SK-N-SH (cell line): ENCODE measurements around the gene TECPR1. TPM values are rescaled to one million over a fixed set of nuclear protein-coding genes. Genes with fewer than 3 reads are reported as not detected.

ENCODE experiments used
- CTCF ChIA-PET: fragments of 300-600, 350-600 bp; formaldehyde crosslinking; extraction: SDS; loops from one replicate; lab custom pipeline; 2021; lab: Yijun Ruan, JAX
- POLR2A ChIA-PET: fragments of 350-600 bp; sonication (Branson Sonifier 250); formaldehyde crosslinking; extraction: SDS; loops from one replicate; lab custom pipeline; 2020; ENCODE audit warnings: antibody characterized with exemption, inconsistent platforms; lab: Yijun Ruan, JAX
- DNase-seq: peaks from one replicate; pipeline ENCODE4 v3.0.0; 2012
- H2AFZ ChIP-seq: fragments of 200-600 bp; sonication (generic); 2 replicates; pipeline ENCODE4 v1.8.1; 2016; ENCODE audit warnings: antibody characterized with exemption, mild to moderate bottlenecking, low read depth
- H3F3A ChIP-seq: fragments of 200-600 bp; sonication (generic); replicated peaks from 2 replicates; pipeline ENCODE3; 2016; ENCODE audit warnings: antibody characterized with exemption, mild to moderate bottlenecking; ENCODE audit not compliant: insufficient read depth
- H3K27ac ChIP-seq, 2 experiments: fragments of 200-500 bp in 1 of 2; fragments of 200-600 bp in 1 of 2; sonication (Bioruptor generic) in 1 of 2; sonication (generic), shearing (Covaris generic) in 1 of 2; 2 replicates each; pipeline versions ENCODE4 v1.5.1 to v1.6.1; 2014 to 2016; ENCODE audit warnings: low read depth in 2 of 2, inconsistent platforms in 1 of 2, low read length in 1 of 2, mild to moderate bottlenecking in 1 of 2, mixed read lengths in 1 of 2
- H3K27me3 ChIP-seq: fragments of 200-600 bp; sonication (generic), shearing (Covaris generic); 2 replicates; pipeline ENCODE4 v1.6.1; 2016; ENCODE audit warnings: mixed run types; ENCODE audit not compliant: insufficient read depth
- H3K36me3 ChIP-seq, 2 experiments: fragments of 200-500 bp in 1 of 2; fragments of 200-600 bp in 1 of 2; sonication (Bioruptor generic) in 1 of 2; sonication (generic) in 1 of 2; replicated peaks in 1 of 2; 2 replicates each; pipeline versions ENCODE3 to v1.5.1; 2014 to 2016; ENCODE audit warnings: low read length in 1 of 2, mild to moderate bottlenecking in 1 of 2; ENCODE audit not compliant: insufficient read depth in 2 of 2, control insufficient read depth in 1 of 2
- H3K4me1 ChIP-seq, 2 experiments: fragments of 200-500 bp in 1 of 2; fragments of 200-600 bp in 1 of 2; sonication (Bioruptor generic) in 1 of 2; sonication (generic), shearing (Covaris generic) in 1 of 2; 2 replicates each; pipeline versions ENCODE4 v1.5.1 to v1.6.1; 2014 to 2016; ENCODE audit warnings: low read depth in 1 of 2, low read length in 1 of 2, mixed run types in 1 of 2; ENCODE audit not compliant: insufficient read depth in 2 of 2, control insufficient read depth in 1 of 2
- H3K4me2 ChIP-seq: fragments of 200-600 bp; sonication (generic), shearing (Covaris generic); 2 replicates; pipeline ENCODE4 v1.6.1; 2017; ENCODE audit warnings: mixed run types
- H3K4me3 ChIP-seq, 2 experiments: fragments of 200-500 bp in 1 of 2; fragments of 200-600 bp in 1 of 2; sonication (Bioruptor generic) in 1 of 2; sonication (generic), shearing (Covaris generic) in 1 of 2; 2 replicates each; pipeline versions ENCODE4 v1.5.1 to v1.8.1; 2014 to 2016; ENCODE audit warnings: low read depth in 2 of 2, inconsistent platforms in 1 of 2, low read length in 1 of 2, mild to moderate bottlenecking in 1 of 2, mixed read lengths in 1 of 2, moderate library complexity in 1 of 2
- H3K79me2 ChIP-seq: fragments of 200-600 bp; sonication (generic); 2 replicates; pipeline ENCODE4 v1.8.1; 2017; ENCODE audit warnings: mild to moderate bottlenecking; ENCODE audit not compliant: insufficient read depth
- H3K9ac ChIP-seq: fragments of 200-600 bp; sonication (generic); 2 replicates; pipeline ENCODE4 v1.6.1; 2017; ENCODE audit warnings: mixed run types
- H3K9me2 ChIP-seq: fragments of 200-600 bp; sonication (generic); 2 replicates; pipeline ENCODE4 v1.6.1; 2017; ENCODE audit warnings: mixed run types
- H3K9me3 ChIP-seq: fragments of 200-600 bp; sonication (generic); 2 replicates; pipeline ENCODE4 v1.6.1; 2017; ENCODE audit warnings: mixed run types, mild to moderate bottlenecking, moderate library complexity
- H4K20me1 ChIP-seq: fragments of 200-600 bp; sonication (generic); 2 replicates; pipeline ENCODE4 v1.6.1; 2017; ENCODE audit warnings: mild to moderate bottlenecking, mixed run types; ENCODE audit not compliant: insufficient read depth
- ELF1 ChIP-seq: IDR thresholded peaks from 2 replicates; pipeline ENCODE4 v1.4.0; 2012
- FOXJ3 ChIP-seq: sonication (generic); formaldehyde crosslinking; IDR thresholded peaks from 2 replicates; pipeline ENCODE4 v1.5.1; 2020; ENCODE audit warnings: mild to moderate bottlenecking, missing genetic modification reagents
- FOXM1 ChIP-seq: IDR thresholded peaks from 2 replicates; pipeline ENCODE4 v1.4.0; 2012; ENCODE audit warnings: low read depth, mild to moderate bottlenecking
- GABPA ChIP-seq: IDR thresholded peaks from 2 replicates; pipeline ENCODE4 v1.4.0; 2012; ENCODE audit warnings: low read depth, mild to moderate bottlenecking
- JUND ChIP-seq: IDR thresholded peaks from 2 replicates; pipeline ENCODE4 v1.4.0; 2012
- MEF2A ChIP-seq: IDR thresholded peaks from 2 replicates; pipeline ENCODE4 v1.4.0; 2012; ENCODE audit warnings: low read depth, borderline replicate concordance
- NRF1 ChIP-seq: IDR thresholded peaks from 2 replicates; pipeline ENCODE4 v1.6.1; 2012; ENCODE audit warnings: low read depth, mild to moderate bottlenecking, low read length
- PBX3 ChIP-seq: IDR thresholded peaks from 2 replicates; pipeline ENCODE4; 2012
- POLR2AphosphoS5 ChIP-seq: IDR thresholded peaks from 2 replicates; pipeline ENCODE4 v1.6.1; 2012; ENCODE audit warnings: low read depth, low read length
- RFX5 ChIP-seq: IDR thresholded peaks from 2 replicates; pipeline ENCODE4 v1.6.1; 2012; ENCODE audit warnings: mild to moderate bottlenecking, improper control_type of control experiment, low read length
- SIN3A ChIP-seq: IDR thresholded peaks from 2 replicates; pipeline ENCODE4 v1.6.1; 2012; ENCODE audit warnings: low read depth, mild to moderate bottlenecking, low read length, moderate library complexity, borderline replicate concordance
- TAF1 ChIP-seq: IDR thresholded peaks from 2 replicates; pipeline ENCODE4 v1.6.1; 2012; ENCODE audit warnings: low read depth, mild to moderate bottlenecking, low read length, moderate library complexity, borderline replicate concordance
- TCF12 ChIP-seq: IDR thresholded peaks from 2 replicates; pipeline ENCODE4 v1.4.0; 2012
- ZBTB33 ChIP-seq: IDR thresholded peaks from 2 replicates; pipeline ENCODE4 v1.4.0; 2012; ENCODE audit warnings: low read depth, borderline replicate concordance
- WGBS: methylation state at CpG from one replicate; pipeline ENCODE4 v1.1.6; 2017; ENCODE audit warnings: low lambda C conversion rate; 5-methylcytosine and 5-hydroxymethylcytosine counted together
- polyA plus RNA-seq, 3 experiments: library from polyadenylated mRNA; depleted of rRNA; stranded (reverse); fragments of >200 nt; gene quantifications; 2 replicates each; pipeline ENCODE4 v1.2.3, GENCODE V29; 2012
- TF ChIP-seq, protein P1 (sequence below): fragments of 150-350 bp; IDR thresholded peaks from 2 replicates; pipeline ENCODE4 v1.6.1; 2017; ENCODE audit warnings: antibody characterized with exemption, low read length, low read depth, borderline replicate concordance

The TECPR1 gene
- polyA plus RNA-seq, 1 of the 3 experiments (the other 2 are of a cell fraction): 6.8 TPM

- peaks cover 35 to 58% of the 10 kb centered on the region in 2 experiments; a peak in 3 of 4 replicates for H3K4me1 ChIP-seq
- H3F3A ChIP-seq: peaks cover 6% of the 10 kb centered on the region
- ChIA-PET CTCF (interaction anchor here (1.5 to 3.9 kb wide), 3 partner anchors 10 to 137 kb away, joined by 5 to 27 read pairs (median 5); no protein-coding TSS in a partner anchor), POLR2A (no interaction called here)
- no peaks in the 10 kb centered on the region for H3K9me2 ChIP-seq
- no peak overlapping the region for H2AFZ ChIP-seq
- peaks cover 72% of the 10 kb centered on the region for H3K79me2 ChIP-seq
- peak overlapping the region; percentile 53 to 75 for H3K27ac ChIP-seq
- WGBS: 70% methylated on average over 4 of the region's 8 CpGs
- peaks cover 0 to 18% of the 10 kb centered on the region in 2 experiments for H3K36me3 ChIP-seq
- peak overlapping the region; percentile 96; the same call in 1 of the 2 replicates for H3K9ac ChIP-seq
- peaks cover 53% of the 10 kb centered on the region for H4K20me1 ChIP-seq
- peak overlapping the region; percentile 96 for H3K4me2 ChIP-seq
- no peaks in the 10 kb centered on the region for H3K9me3 ChIP-seq
- H3K27me3 ChIP-seq: no peaks in the 10 kb centered on the region
- TF ChIP-seq NRF1: no peak
- no peak for TF ChIP-seq GABPA
- TF ChIP-seq FOXJ3 (CRISPR knock-in tag): no peak
- no peak for TF ChIP-seq ZBTB33
- TF ChIP-seq, protein P1, sequence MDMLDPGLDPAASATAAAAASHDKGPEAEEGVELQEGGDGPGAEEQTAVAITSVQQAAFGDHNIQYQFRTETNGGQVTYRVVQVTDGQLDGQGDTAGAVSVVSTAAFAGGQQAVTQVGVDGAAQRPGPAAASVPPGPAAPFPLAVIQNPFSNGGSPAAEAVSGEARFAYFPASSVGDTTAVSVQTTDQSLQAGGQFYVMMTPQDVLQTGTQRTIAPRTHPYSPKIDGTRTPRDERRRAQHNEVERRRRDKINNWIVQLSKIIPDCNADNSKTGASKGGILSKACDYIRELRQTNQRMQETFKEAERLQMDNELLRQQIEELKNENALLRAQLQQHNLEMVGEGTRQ: no peak
- no peak for TF ChIP-seq JUND
- no peak for TF ChIP-seq SIN3A
- TF ChIP-seq MEF2A: no peak
- no peak for TF ChIP-seq PBX3
- no peak for TF ChIP-seq ELF1
- no peak for TF ChIP-seq TAF1
- no peak for TF ChIP-seq RFX5
- H3K4me3 ChIP-seq: peak overlapping the region; percentile 80 to 92
- DNase-seq: no peak
These were observed 31.8 kb upstream of the TECPR1 start for GRCh38 chr7:98283887-98284222.

DNA sequence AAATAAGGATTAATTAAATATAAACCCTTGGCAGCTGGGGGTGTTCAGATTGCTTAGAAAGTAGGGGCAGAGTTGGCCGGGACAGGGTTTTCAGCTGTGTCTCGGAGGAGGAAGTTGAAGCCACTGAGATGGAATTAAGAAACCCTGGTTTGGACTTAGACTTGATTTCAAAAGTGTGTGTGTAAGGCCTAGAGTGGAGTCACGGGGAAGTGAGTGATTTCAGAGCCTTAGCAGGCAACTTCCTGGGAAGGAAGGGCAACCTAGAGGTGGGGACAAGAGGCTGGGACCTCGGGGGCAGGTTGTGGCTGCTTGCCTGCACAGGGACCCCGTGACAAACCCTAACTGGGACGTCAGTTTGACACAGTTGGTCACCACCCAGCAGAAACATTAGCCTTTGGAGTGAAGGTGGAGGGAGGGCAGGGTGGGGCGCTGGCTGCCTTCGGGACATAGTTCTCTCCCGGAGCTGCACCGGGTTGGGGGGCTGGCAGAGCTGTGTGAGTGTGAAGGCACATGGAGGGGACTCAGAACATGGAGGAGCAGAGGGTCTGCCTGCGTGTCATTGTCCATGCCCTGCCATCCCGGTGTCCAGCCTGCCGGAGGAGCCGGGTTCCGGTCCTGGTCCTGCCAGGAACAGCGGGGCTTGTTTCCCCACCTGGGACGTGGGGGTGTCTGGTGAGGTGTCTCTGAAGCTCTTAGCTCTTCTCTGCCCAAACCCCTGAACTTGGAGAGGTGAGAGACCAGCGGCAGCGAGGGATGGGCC lies 31.3 kb upstream of the TECPR1 start:
- ChIA-PET POLR2A (no interaction called here), CTCF (interaction anchor here (1.6 to 3.9 kb wide), 3 partner anchors 11 to 138 kb away, joined by 5 to 27 read pairs (median 5); partner anchors contain the start of gene BAIAP2L1)
- no peaks in the 10 kb centered on the region for H3K9me3 ChIP-seq
- peak overlapping the region; percentile 66 to 75 for H3K27ac ChIP-seq
- TF ChIP-seq FOXM1: no peak
- TF ChIP-seq TCF12: no peak
- TF ChIP-seq MEF2A: no peak
- no peak for TF ChIP-seq POLR2AphosphoS5
- H3K4me1 ChIP-seq: peaks cover 35 to 64% of the 10 kb centered on the region in 2 experiments; a peak in 3 of 4 replicates
- peak; percentile 26 for DNase-seq
- H3K9ac ChIP-seq: peak overlapping the region; percentile 96
- H3K27me3 ChIP-seq: no peaks in the 10 kb centered on the region
- H3K79me2 ChIP-seq: peaks cover 66% of the 10 kb centered on the region
- peak overlapping the region; percentile 96 for H3K4me2 ChIP-seq
- no peak overlapping the region for H2AFZ ChIP-seq
- peaks cover 48% of the 10 kb centered on the region for H4K20me1 ChIP-seq
- H3K4me3 ChIP-seq: peak overlapping the region; percentile 80 to 92; a peak in 3 of 4 replicates
- WGBS: 89% methylated on average over 11 of the region's 19 CpGs
- peaks cover 0 to 18% of the 10 kb centered on the region in 2 experiments for H3K36me3 ChIP-seq
- H3F3A ChIP-seq: peaks cover 11% of the 10 kb centered on the region
- H3K9me2 ChIP-seq: no peaks in the 10 kb centered on the region
